Smooth muscle cell (in vitro differentiated cells): ENCODE measurements around the gene U2AF2. TPM values are rescaled to one million over a fixed set of nuclear protein-coding genes. Genes with fewer than 3 reads are reported as not detected.

Source experiments
- DNase-seq: peaks from one replicate; lab custom pipeline; 2025; ENCODE audit not compliant: unreplicated experiment; lab: John Stamatoyannopoulos, UW
- H2AFZ ChIP-seq: fragments of 200-600 bp; sonication (generic); 2 replicates; pipeline ENCODE4 v1.6.0; 2016; ENCODE audit warnings: antibody characterized with exemption, low read depth, mild to moderate bottlenecking
- H3F3A ChIP-seq: fragments of 200-600 bp; sonication (generic); 2 replicates; pipeline ENCODE4 v1.6.0; 2017; ENCODE audit warnings: antibody characterized with exemption, low read depth
- H3K27ac ChIP-seq: fragments of 200-600 bp; sonication (generic); 2 replicates; pipeline ENCODE4 v1.5.1; 2016; ENCODE audit warnings: low read depth, mild to moderate bottlenecking
- H3K27me3 ChIP-seq: fragments of 200-600 bp; sonication (generic); 2 replicates; pipeline ENCODE4 v1.6.1; 2016; ENCODE audit warnings: low read depth, mild to moderate bottlenecking
- H3K36me3 ChIP-seq: fragments of 200-600 bp; sonication (generic); 2 replicates; pipeline ENCODE4 v1.5.1; 2016; ENCODE audit warnings: low read depth
- H3K4me1 ChIP-seq: fragments of 200-600 bp; sonication (generic); 2 replicates; pipeline ENCODE4 v1.5.1; 2016; ENCODE audit warnings: low read depth
- H3K4me2 ChIP-seq: fragments of 200-600 bp; sonication (generic); 2 replicates; pipeline ENCODE4 v1.6.0; 2016; ENCODE audit warnings: mild to moderate bottlenecking
- H3K4me3 ChIP-seq: fragments of 200-600 bp; sonication (generic); 2 replicates; pipeline ENCODE4 v1.5.1; 2016; ENCODE audit warnings: mild to moderate bottlenecking
- H3K79me2 ChIP-seq: fragments of 200-600 bp; sonication (generic); 2 replicates; pipeline ENCODE4 v1.6.0; 2016; ENCODE audit warnings: low read depth, mild to moderate bottlenecking
- H3K9ac ChIP-seq: fragments of 200-600 bp; sonication (generic); 2 replicates; pipeline ENCODE4 v1.6.0; 2016; ENCODE audit warnings: low read depth
- H3K9me3 ChIP-seq: fragments of 200-600 bp; sonication (generic); replicated peaks from 2 replicates; pipeline ENCODE4 v1.5.1; 2016; ENCODE audit warnings: low read depth
- H4K20me1 ChIP-seq: fragments of 200-600 bp; sonication (generic); 2 replicates; pipeline ENCODE4 v1.6.0; 2016; ENCODE audit warnings: low read depth
- WGBS: methylation state at CpG from one replicate; pipeline ENCODE4 v1.1.7; 2016; ENCODE audit warnings: low lambda C conversion rate; 5-methylcytosine and 5-hydroxymethylcytosine counted together
- polyA plus RNA-seq: library from polyadenylated mRNA; unstranded; fragments of >200 nt; fragmentation: Nextera tagmentation; extraction: Ambion mirVana; gene quantifications from 2 replicates; pipeline ENCODE4 v1.2.1, GENCODE V29; 2016
- total RNA-seq: library from RNA; depleted of rRNA; stranded (reverse); fragments of >200 nt; gene quantifications from 2 replicates; pipeline ENCODE4 v1.2.3, GENCODE V29; 2014
- TF ChIP-seq, protein P1 (sequence below): fragments of 200-600 bp; sonication (generic); IDR thresholded peaks from 2 replicates; pipeline ENCODE4 v1.5.1; 2017; ENCODE audit warnings: borderline replicate concordance, mild to moderate bottlenecking, antibody characterized with exemption; ENCODE audit not compliant: insufficient read depth, poor library complexity, severe bottlenecking

Gene U2AF2
- total and polyA plus RNA-seq, 2 experiments from 2014 or later = 8.4 to 70.7 TPM

DNA sequence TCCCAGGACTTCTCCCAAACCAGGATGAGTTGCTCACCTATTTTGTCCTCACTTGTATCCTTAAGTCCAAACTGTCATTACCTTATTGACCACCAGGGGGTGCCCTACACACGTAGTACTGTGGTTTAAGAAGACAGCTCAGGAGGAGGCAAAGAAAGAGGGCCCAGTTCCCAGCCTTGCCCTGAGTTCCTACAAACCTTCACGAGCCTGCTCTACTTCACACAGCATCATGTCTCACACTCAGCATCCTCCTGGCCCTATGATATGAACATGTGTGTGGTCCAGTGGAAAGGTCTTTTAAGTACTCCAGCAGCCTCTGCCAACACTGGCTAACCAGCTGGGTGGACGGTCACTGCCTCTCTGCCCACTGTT is 22.4 kb upstream of the U2AF2 start:
- peak; percentile 56 for DNase-seq
- Histone ChIP-seq H3K4me2 (no peak overlapping the region), H3K79me2 (peaks cover 24% of the 10 kb centered on the region), H3K9me3 (no peaks in the 10 kb centered on the region), H3K4me3 (no peak overlapping the region), H3K27me3 (no peaks in the 10 kb centered on the region), H4K20me1 (no peaks in the 10 kb centered on the region), H3K4me1 (peaks cover 8% of the 10 kb centered on the region), H2AFZ (peak overlapping the region; percentile 90), H3K9ac (no peak overlapping the region), H3K27ac (no peak overlapping the region), H3F3A (peaks cover 10% of the 10 kb centered on the region), H3K36me3 (no peaks in the 10 kb centered on the region)
- 38% methylated on average over 3 of the region's 3 CpGs for WGBS
- TF ChIP-seq, protein P1, sequence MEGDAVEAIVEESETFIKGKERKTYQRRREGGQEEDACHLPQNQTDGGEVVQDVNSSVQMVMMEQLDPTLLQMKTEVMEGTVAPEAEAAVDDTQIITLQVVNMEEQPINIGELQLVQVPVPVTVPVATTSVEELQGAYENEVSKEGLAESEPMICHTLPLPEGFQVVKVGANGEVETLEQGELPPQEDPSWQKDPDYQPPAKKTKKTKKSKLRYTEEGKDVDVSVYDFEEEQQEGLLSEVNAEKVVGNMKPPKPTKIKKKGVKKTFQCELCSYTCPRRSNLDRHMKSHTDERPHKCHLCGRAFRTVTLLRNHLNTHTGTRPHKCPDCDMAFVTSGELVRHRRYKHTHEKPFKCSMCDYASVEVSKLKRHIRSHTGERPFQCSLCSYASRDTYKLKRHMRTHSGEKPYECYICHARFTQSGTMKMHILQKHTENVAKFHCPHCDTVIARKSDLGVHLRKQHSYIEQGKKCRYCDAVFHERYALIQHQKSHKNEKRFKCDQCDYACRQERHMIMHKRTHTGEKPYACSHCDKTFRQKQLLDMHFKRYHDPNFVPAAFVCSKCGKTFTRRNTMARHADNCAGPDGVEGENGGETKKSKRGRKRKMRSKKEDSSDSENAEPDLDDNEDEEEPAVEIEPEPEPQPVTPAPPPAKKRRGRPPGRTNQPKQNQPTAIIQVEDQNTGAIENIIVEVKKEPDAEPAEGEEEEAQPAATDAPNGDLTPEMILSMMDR = peak; percentile 79

DNA sequence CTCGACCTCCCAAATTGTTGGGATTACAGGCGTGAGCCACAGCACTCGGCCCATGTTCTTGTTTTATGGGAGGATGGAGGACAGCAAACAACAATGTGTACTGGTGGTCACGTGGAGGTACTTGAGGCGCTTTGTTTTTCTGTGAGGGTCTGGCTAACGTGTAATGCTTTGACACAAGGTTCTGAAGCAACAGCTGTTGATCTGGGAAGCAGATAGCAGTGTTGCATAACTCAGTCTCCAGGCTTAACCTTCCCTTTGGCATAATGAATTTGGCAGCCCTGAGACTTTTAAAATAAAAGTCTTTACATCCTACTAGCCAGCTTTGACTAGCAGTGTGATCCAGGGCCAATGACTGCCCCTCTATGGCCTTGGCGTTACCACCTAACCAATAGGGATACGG is 21.0 kb upstream of the U2AF2 start:
- Histone ChIP-seq H3K27ac (no peak overlapping the region), H3K4me1 (peaks cover 8% of the 10 kb centered on the region), H3K27me3 (no peaks in the 10 kb centered on the region), H2AFZ (peak overlapping the region; percentile 41), H4K20me1 (no peaks in the 10 kb centered on the region), H3K4me2 (no peak overlapping the region), H3K36me3 (no peaks in the 10 kb centered on the region), H3K9ac (no peak overlapping the region), H3K4me3 (no peak overlapping the region), H3K9me3 (no peaks in the 10 kb centered on the region), H3K79me2 (peaks cover 36% of the 10 kb centered on the region), H3F3A (peaks cover 15% of the 10 kb centered on the region)
- WGBS = 86% methylated on average over 8 of the region's 8 CpGs
- TF ChIP-seq, protein P1 = no peak
- DNase-seq = no peak

DNA sequence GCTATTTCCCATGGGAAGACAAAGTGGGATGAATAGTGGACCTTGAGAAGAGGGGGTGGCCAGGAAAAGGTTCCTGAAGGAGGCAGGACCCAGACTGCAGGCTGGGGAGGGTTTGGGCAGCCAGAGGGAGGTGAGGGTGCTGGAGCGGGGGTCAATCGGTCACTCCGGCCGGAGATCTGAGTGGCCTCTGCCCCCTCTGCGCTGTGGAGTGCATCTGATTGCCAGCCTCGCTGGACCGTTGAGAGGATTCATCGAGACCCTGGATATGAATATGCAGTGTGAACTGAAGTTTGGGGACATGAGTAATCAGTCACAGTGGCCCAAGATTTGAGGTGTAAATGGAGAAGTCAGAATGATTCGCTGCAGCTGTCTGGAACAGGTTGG is 19.5 kb upstream of the U2AF2 start:
- H3K4me2 ChIP-seq = peak overlapping the region; percentile 90
- TF ChIP-seq, protein P1 = no peak
- H4K20me1 ChIP-seq = no peaks in the 10 kb centered on the region
- H3K4me3 ChIP-seq = peak overlapping the region; percentile 87
- H3K4me1 ChIP-seq = peaks cover 8% of the 10 kb centered on the region
- H3K9me3 ChIP-seq = no peaks in the 10 kb centered on the region
- no peaks in the 10 kb centered on the region for H3K36me3 ChIP-seq
- H3K27ac ChIP-seq = peak overlapping the region; percentile 91
- H3K27me3 ChIP-seq = no peaks in the 10 kb centered on the region
- 17% methylated on average over 9 of the region's 9 CpGs for WGBS
- peak overlapping the region; percentile 95 for H3K9ac ChIP-seq
- H3F3A ChIP-seq = peaks cover 18% of the 10 kb centered on the region
- no peak for DNase-seq
- peaks cover 41% of the 10 kb centered on the region for H3K79me2 ChIP-seq
- no peak overlapping the region for H2AFZ ChIP-seq

DNA sequence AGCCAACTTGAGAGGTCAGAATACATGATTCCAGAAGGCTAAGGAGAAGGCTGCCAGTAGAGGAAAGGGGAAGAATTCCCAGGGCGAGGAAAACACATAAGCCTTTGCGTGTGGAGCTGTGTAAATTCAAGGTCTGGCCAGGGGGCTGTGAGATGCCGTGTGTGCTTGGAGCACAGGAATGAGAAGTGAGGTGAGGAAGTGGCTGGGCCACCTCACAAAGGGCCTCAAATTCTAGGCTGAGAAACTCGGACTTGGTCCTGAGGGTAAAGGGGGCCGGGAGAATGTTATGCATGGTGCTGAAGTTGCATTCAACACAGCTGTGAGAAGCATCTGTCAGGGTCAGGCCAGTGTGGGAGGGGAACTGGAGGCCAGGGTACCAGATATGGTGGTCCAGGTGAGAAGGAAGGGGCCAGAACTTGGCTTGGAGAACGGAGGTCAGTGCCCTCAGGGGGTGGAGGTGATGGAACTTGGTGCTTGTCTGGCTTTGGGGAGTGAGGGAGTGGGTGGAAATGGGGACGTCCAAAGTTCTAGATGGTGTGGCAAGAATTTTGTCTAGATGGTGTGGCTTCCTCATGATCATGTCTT is 18.9 kb upstream of the U2AF2 start:
- H3K36me3 ChIP-seq = no peaks in the 10 kb centered on the region

More for the DNA sequence above, 18.9 kb upstream of the U2AF2 start:
- Histone ChIP-seq H3K9me3 (no peaks in the 10 kb centered on the region), H3K4me1 (peaks cover 12% of the 10 kb centered on the region), H3K4me2 (peak overlapping the region; percentile 90), H3K27me3 (no peaks in the 10 kb centered on the region), H4K20me1 (no peaks in the 10 kb centered on the region), H3K79me2 (peaks cover 41% of the 10 kb centered on the region), H3K4me3 (peak overlapping the region; percentile 87), H3F3A (peaks cover 18% of the 10 kb centered on the region), H3K27ac (peak overlapping the region; percentile 91), H3K9ac (peak overlapping the region; percentile 95), H2AFZ (no peak overlapping the region)
- no peak for DNase-seq
- TF ChIP-seq, protein P1 = no peak
- WGBS = 80% methylated on average over 7 of the region's 7 CpGs
